HepG2 (cell line): ENCODE data around the gene ZBTB20. TPM values are rescaled to one million over a fixed set of nuclear protein-coding genes. Genes with fewer than 3 reads are reported as not detected.

Source experiments
- AHDC1 ChIP-seq: sonication (generic); formaldehyde crosslinking; IDR thresholded peaks from 2 replicates; pipeline ENCODE4 v1.5.1; 2020; ENCODE audit warnings: mild to moderate bottlenecking, missing genetic modification reagents, borderline replicate concordance
- FOXK1 ChIP-seq: sonication (generic); formaldehyde crosslinking; IDR thresholded peaks from 2 replicates; pipeline ENCODE4 v1.4.0; 2020; ENCODE audit warnings: low read depth, missing genetic modification reagents, borderline replicate concordance
- HDAC1 ChIP-seq: sonication (generic); formaldehyde crosslinking; IDR thresholded peaks from 2 replicates; pipeline ENCODE4 v1.5.1; 2020; ENCODE audit warnings: mild to moderate bottlenecking, missing genetic modification reagents
- KLF9 ChIP-seq: IDR thresholded peaks from 2 replicates; pipeline ENCODE4 v1.6.1; 2016; ENCODE audit warnings: low read depth
- MTF1 ChIP-seq: sonication (generic); formaldehyde crosslinking; IDR thresholded peaks from 2 replicates; pipeline ENCODE4 v1.5.0; 2020; ENCODE audit warnings: missing genetic modification reagents
- ZBTB20 ChIP-seq: sonication (generic); formaldehyde crosslinking; IDR thresholded peaks from 2 replicates; pipeline ENCODE4 v1.8.1; 2023; ENCODE audit warnings: missing genetic modification reagents, low read depth, mild to moderate bottlenecking, borderline replicate concordance
- ZFP36L2 ChIP-seq: sonication (generic); formaldehyde crosslinking; IDR thresholded peaks from 2 replicates; pipeline ENCODE4 v1.4.0; 2020; ENCODE audit warnings: missing genetic modification reagents
- ZSCAN22 ChIP-seq: sonication (generic); formaldehyde crosslinking; IDR thresholded peaks from 2 replicates; pipeline ENCODE4 v1.4.0; 2020; ENCODE audit warnings: mild to moderate bottlenecking, missing genetic modification reagents
- polyA plus RNA-seq, 8 experiments: library from polyadenylated mRNA; depleted of rRNA in 3 of 8; stranded (reverse) in 7 of 8; unstranded in 1 of 8; fragments of >200 nt; fragmentation: Illumina TruSeq in 4 of 8; extraction: Trizol in 4 of 8; gene quantifications; 2 replicates each; pipeline versions ENCODE4 v1.2.1 to v1.2.3, GENCODE V29; 2011 to 2016; ENCODE audit warnings: low read depth in 4 of 8, missing spikeins in 1 of 8, mixed read lengths in 1 of 8; ENCODE audit not compliant: insufficient read depth in 1 of 8
- total RNA-seq, 5 experiments: library from RNA; depleted of rRNA; stranded (reverse); fragments of >200 nt; fragmentation: Illumina TruSeq; extraction: Trizol; gene quantifications; 2 replicates each; pipeline ENCODE4 v1.2.3, GENCODE V29; 2016; ENCODE audit warnings: low read depth in 1 of 5
- TF ChIP-seq, protein P1 (sequence below): IDR thresholded peaks from 2 replicates; pipeline ENCODE4 v1.6.1; 2018; ENCODE audit warnings: missing genetic modification reagents, mild to moderate bottlenecking, missing compliant biosample characterization
- TF ChIP-seq, protein P2 (sequence below): sonication (generic); formaldehyde crosslinking; IDR thresholded peaks from 2 replicates; pipeline ENCODE4 v1.4.0; 2020; ENCODE audit warnings: missing genetic modification reagents, low read depth, mild to moderate bottlenecking, borderline replicate concordance
- TF ChIP-seq, protein P3 (sequence below): sonication (generic); formaldehyde crosslinking; IDR thresholded peaks from 2 replicates; pipeline ENCODE4 v1.4.0; 2020; ENCODE audit warnings: missing genetic modification reagents, borderline replicate concordance

ZBTB20 gene
- total and polyA plus RNA-seq, 2 of the 13 experiments (the other 11 are each of a cell fraction or from before 2014, with no cell fraction given): 1.9 to 8.8 TPM

DNA sequence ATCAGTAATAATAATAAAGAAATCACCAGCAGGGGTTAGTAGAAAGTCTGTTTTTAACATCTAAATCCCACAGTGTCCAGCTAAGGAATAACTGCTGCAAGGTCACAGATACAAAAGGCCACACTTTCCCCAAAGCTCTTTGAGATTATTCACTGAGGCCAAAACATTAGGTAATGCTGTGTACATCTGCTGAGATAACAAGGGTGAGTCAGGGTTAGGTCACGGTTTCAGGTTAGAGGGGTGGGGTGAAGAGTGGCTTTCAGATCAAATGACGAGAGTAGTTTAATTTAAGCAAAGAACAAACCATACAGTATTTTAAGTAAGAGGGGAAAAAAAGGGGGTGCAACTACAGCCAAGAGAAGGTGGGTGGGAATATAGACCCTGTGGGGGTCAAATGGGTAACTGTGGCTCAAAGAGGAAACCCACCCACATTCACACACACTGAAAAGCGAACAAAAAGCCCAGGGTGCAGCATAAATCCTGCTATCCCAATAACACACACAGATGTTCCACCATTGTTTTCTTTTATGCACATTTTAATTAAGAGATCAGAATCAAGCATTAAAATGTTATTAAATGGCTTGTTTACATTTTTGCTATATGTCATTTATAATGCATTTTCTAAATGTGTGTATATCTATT lies 440.4 kb downstream of the ZBTB20 start (continued):
- TF ChIP-seq, protein P1, sequence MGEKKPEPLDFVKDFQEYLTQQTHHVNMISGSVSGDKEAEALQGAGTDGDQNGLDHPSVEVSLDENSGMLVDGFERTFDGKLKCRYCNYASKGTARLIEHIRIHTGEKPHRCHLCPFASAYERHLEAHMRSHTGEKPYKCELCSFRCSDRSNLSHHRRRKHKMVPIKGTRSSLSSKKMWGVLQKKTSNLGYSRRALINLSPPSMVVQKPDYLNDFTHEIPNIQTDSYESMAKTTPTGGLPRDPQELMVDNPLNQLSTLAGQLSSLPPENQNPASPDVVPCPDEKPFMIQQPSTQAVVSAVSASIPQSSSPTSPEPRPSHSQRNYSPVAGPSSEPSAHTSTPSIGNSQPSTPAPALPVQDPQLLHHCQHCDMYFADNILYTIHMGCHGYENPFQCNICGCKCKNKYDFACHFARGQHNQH (CRISPR knock-in tag): peak; percentile 73
- TF ChIP-seq FOXK1 (CRISPR knock-in tag): peak; percentile 94
- no peak for TF ChIP-seq ZFP36L2 (CRISPR knock-in tag)
- peak; percentile 93 for TF ChIP-seq AHDC1 (CRISPR knock-in tag)
- peak; percentile 87; the same call in 1 of the 2 replicates for TF ChIP-seq ZBTB20 (CRISPR knock-in tag)
- no peak for TF ChIP-seq MTF1 (CRISPR knock-in tag)
- TF ChIP-seq, protein P2, sequence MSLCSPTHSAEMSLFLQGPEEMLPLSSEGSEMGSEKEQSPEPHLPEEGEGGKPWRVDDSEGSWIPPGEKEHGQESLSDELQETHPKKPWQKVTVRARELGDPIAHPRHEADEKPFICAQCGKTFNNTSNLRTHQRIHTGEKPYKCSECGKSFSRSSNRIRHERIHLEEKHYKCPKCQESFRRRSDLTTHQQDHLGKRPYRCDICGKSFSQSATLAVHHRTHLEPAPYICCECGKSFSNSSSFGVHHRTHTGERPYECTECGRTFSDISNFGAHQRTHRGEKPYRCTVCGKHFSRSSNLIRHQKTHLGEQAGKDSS: peak; percentile 22; the same call in 1 of the 2 replicates
- TF ChIP-seq HDAC1 (CRISPR knock-in tag): peak; percentile 76
- TF ChIP-seq ZSCAN22 (CRISPR knock-in tag): no peak
- 0 out of 2 replicates have a peak, but pooled peaks have one; percentile 35 for TF ChIP-seq KLF9 (CRISPR knock-in tag)
- TF ChIP-seq, protein P3, sequence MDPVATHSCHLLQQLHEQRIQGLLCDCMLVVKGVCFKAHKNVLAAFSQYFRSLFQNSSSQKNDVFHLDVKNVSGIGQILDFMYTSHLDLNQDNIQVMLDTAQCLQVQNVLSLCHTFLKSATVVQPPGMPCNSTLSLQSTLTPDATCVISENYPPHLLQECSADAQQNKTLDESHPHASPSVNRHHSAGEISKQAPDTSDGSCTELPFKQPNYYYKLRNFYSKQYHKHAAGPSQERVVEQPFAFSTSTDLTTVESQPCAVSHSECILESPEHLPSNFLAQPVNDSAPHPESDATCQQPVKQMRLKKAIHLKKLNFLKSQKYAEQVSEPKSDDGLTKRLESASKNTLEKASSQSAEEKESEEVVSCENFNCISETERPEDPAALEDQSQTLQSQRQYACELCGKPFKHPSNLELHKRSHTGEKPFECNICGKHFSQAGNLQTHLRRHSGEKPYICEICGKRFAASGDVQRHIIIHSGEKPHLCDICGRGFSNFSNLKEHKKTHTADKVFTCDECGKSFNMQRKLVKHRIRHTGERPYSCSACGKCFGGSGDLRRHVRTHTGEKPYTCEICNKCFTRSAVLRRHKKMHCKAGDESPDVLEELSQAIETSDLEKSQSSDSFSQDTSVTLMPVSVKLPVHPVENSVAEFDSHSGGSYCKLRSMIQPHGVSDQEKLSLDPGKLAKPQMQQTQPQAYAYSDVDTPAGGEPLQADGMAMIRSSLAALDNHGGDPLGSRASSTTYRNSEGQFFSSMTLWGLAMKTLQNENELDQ (CRISPR knock-in tag): no peak
